ENCODE results near the gene PPP1R1C. TPM values are rescaled to one million over a fixed set of nuclear protein-coding genes. Genes with fewer than 3 reads are reported as not detected.
A peak's percentile ranks its signal among the peaks of the same experiment; 100 is the strongest.

The PPP1R1C gene
- total RNA-seq, 1 donor = 0.36 TPM

DNA sequence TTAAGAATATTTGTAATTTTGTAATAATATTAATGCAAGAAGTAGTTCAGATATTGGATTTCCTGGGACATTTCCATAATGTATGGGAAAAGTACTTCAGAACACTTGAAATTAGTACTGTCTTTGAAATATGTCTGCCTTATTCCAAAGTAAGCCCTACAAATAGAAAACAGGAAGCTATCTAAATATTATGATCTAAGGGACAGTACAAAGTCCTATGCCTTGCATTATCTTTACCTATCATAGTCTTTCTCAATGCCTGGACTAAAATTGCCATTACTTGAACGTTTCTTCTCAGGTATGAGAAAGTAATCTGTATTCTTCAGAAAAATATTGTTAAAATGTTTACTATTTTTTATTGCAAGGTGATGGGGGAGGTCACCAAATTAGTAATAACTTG is 113.0 kb downstream of the PPP1R1C start:
- DNase-seq (ENCODE audit: insufficient read length, low spot score, missing footprints) = no peak
- H3K36me3 ChIP-seq (ENCODE audit: insufficient read depth, low read length) = no peaks in the 10 kb centered on the region
- H3K9me3 ChIP-seq (ENCODE audit: low read depth, low read length) = no peaks in the 10 kb centered on the region
- no peaks in the 10 kb centered on the region for H3K79me2 ChIP-seq (ENCODE audit: insufficient read depth, low read length)
- H3K27me3 ChIP-seq (ENCODE audit: insufficient read depth, low read length) = no peaks in the 10 kb centered on the region
- no peaks in the 10 kb centered on the region for H4K20me1 ChIP-seq (ENCODE audit: insufficient read depth, low read length)
- no peak overlapping the region for H3K27ac ChIP-seq (ENCODE audit: low read depth, low read length)
- no peaks in the 10 kb centered on the region for H3K4me1 ChIP-seq (ENCODE audit: insufficient read depth, low read length)
- no peak overlapping the region for H2AFZ ChIP-seq (ENCODE audit: low read length)
- no peak overlapping the region for H3K4me2 ChIP-seq (ENCODE audit: insufficient read depth, low read length)
- no peak for TF ChIP-seq CTCF (IDR thresholded peaks at IDR 0.05; ENCODE audit: extremely low read depth, low read depth, low read length)
- no peak overlapping the region for H3K4me3 ChIP-seq (ENCODE audit: insufficient read depth, low read length)

GRCh38 chr2:182101263-182101662 is 115.6 kb downstream of the PPP1R1C start:
- DNase-seq (ENCODE audit: insufficient read length, low spot score, missing footprints) = peak; percentile 4
- TF ChIP-seq CTCF (IDR thresholded peaks at IDR 0.05; ENCODE audit: extremely low read depth, low read depth, low read length) = peak; percentile 40
- H3K36me3 ChIP-seq (ENCODE audit: insufficient read depth, low read length) = no peaks in the 10 kb centered on the region
- H3K9me3 ChIP-seq (ENCODE audit: low read depth, low read length) = no peaks in the 10 kb centered on the region
- no peak overlapping the region for H3K4me3 ChIP-seq (ENCODE audit: insufficient read depth, low read length)
- H3K27ac ChIP-seq (ENCODE audit: low read depth, low read length) = no peak overlapping the region
- no peak overlapping the region for H3K4me2 ChIP-seq (ENCODE audit: insufficient read depth, low read length)
- H2AFZ ChIP-seq (ENCODE audit: low read length) = peak overlapping the region; percentile 49
- no peaks in the 10 kb centered on the region for H4K20me1 ChIP-seq (ENCODE audit: insufficient read depth, low read length)
- H3K27me3 ChIP-seq (ENCODE audit: insufficient read depth, low read length) = no peaks in the 10 kb centered on the region
- H3K4me1 ChIP-seq (ENCODE audit: insufficient read depth, low read length) = no peaks in the 10 kb centered on the region
- H3K79me2 ChIP-seq (ENCODE audit: insufficient read depth, low read length) = no peaks in the 10 kb centered on the region

DNA sequence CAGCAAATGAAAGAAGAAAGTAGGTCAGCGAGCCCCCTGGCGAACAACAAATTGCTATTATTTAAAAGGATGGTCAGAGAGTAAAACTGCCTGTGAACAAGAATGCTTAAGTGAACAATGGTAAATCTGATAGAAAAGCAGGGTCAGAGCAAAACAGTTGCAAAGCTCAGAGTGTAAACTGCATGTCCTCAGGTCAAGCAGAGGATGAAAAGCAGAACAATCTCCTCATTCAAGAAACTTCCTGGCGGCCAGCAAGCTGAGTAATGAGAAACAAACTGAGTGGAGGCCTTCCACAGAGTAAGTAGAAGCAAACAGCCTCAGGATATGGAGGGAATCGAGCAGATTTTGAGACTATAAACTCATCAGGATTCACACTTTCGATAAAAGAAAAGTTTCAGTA is 117.9 kb downstream of the PPP1R1C start:
- Histone ChIP-seq H3K4me1 (ENCODE audit: insufficient read depth, low read length) (no peaks in the 10 kb centered on the region), H3K27me3 (ENCODE audit: insufficient read depth, low read length) (no peaks in the 10 kb centered on the region), H3K9me3 (ENCODE audit: low read depth, low read length) (no peaks in the 10 kb centered on the region), H3K36me3 (ENCODE audit: insufficient read depth, low read length) (no peaks in the 10 kb centered on the region), H3K4me3 (ENCODE audit: insufficient read depth, low read length) (no peak overlapping the region), H2AFZ (ENCODE audit: low read length) (peak overlapping the region; percentile 3), H4K20me1 (ENCODE audit: insufficient read depth, low read length) (no peaks in the 10 kb centered on the region), H3K79me2 (ENCODE audit: insufficient read depth, low read length) (no peaks in the 10 kb centered on the region), H3K27ac (ENCODE audit: low read depth, low read length) (no peak overlapping the region), H3K4me2 (ENCODE audit: insufficient read depth, low read length) (no peak overlapping the region)
- peak; percentile 1 for DNase-seq (ENCODE audit: insufficient read length, low spot score, missing footprints)
- TF ChIP-seq CTCF (IDR thresholded peaks at IDR 0.05; ENCODE audit: extremely low read depth, low read depth, low read length) = no peak

- Histone ChIP-seq H3K4me3 (ENCODE audit: insufficient read depth, low read length) (no peak overlapping the region), H3K79me2 (ENCODE audit: insufficient read depth, low read length) (no peaks in the 10 kb centered on the region), H3K27ac (ENCODE audit: low read depth, low read length) (no peak overlapping the region), H3K4me1 (ENCODE audit: insufficient read depth, low read length) (no peaks in the 10 kb centered on the region), H3K4me2 (ENCODE audit: insufficient read depth, low read length) (no peak overlapping the region), H3K27me3 (ENCODE audit: insufficient read depth, low read length) (peaks cover 4% of the 10 kb centered on the region), H3K9me3 (ENCODE audit: low read depth, low read length) (no peaks in the 10 kb centered on the region), H3K36me3 (ENCODE audit: insufficient read depth, low read length) (no peaks in the 10 kb centered on the region), H4K20me1 (ENCODE audit: insufficient read depth, low read length) (no peaks in the 10 kb centered on the region), H2AFZ (ENCODE audit: low read length) (no peak overlapping the region)
- no peak for TF ChIP-seq CTCF (IDR thresholded peaks at IDR 0.05; ENCODE audit: extremely low read depth, low read depth, low read length)
- no peak for DNase-seq (ENCODE audit: insufficient read length, low spot score, missing footprints)
Observed at GRCh38 chr2:182110347-182110746, 124.7 kb downstream of the PPP1R1C start.
